CD4-positive, alpha-beta T cell treated with Interferon gamma for 1 hour (primary cell): ENCODE data around the gene RELN.
"Not testable (repeated sequence)": the region's sequence is repeated elsewhere in the genome, so short reads cannot be mapped to it uniquely, and the experiment has no call there.

Experiments
- DNase-seq: peaks from one replicate; pipeline ENCODE4 v3.0.0-alpha.2; 2020

RELN gene

DNA sequence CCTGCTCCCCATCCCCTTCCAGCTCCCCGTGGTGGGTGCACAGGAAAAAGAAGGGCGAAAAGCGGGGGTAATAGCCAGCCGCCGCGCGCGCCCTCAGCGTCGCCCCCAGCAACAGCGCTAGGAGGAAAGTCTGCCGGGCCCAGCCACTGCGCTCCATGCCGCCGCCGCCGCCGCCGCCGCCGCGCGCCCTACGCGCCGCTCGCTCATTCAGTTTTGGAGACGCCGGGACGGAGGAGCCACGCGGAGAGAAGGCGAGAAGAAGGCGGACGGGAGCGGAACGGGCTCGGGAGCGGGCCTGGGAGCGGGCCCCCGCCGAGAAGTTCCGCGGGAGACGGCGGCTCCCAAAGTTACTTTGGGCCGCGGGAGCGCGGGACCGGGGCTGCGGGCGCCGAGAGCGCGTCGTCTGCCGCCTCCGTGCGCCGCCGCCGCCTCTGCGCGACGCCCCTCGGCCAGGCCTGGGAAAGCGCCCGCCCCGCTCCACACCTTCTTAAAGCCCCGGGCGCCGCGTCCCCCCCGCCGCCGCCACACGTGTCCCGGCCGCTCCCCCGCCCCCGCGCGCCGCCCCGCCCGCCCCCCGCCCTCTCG is at the start of gene RELN:
RELN (minus strand) TSS at position 459 of the 585 bp plus-strand sequence; CDS start at position 157, 302 bp downstream.
- no peak for DNase-seq

DNA sequence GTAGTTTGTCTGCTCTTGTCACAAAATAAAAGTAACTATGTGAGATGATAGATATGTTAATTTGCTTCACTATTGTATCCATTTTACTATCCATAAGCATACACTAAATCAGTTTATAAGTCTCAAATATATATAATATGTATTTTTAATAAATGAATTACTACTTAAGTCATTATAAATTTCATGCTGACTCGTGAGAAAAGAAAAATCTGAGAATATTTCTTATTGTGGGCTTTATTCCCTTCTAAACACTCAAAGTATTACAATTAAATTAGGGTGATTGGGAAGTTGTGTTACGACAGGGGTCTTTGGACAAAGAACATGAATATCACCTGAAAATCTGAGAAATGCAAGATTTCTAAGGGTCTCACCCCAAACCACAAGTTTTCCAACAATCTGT is 48.7 kb upstream of the RELN start:
- no peak for DNase-seq

DNA sequence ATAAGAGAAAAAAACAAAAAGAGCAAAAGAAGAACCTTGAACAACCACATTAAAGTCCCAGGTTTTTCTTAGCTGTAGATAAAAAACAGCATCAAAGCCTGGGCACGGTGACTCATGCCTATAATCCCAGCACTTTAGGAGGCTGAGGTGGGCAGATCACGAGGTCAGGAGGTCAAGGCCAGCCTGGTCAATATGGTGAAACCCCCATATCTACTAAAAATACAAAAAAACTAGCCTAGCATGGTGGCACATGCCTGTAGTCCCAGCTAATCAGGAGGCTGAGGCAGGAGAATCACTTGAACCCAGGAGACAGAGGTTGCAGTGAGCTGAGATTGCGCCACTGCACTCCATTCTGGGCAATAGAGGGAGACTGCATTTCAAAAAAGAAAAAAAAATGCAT is 47.4 kb upstream of the RELN start:
- not testable (repeated sequence) for DNase-seq

DNA sequence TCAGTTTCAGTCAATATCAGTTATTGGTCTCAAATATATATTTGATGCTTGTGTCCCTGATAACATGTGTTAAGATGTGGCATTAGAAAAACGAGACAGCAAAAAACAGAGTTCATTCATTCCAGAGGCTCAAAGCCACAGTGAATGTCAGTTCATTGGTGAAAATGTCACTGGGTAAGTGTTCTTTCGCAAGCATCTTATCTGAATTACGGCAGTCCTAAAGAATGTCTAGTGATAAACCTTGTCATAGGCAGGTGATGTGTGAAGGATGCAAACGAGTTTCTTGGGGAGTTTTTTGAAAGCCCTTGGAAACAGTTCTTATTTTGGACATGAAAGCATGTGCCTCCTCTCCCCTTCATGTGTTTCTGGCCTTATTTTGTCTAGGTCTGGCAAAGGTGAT is 45.9 kb upstream of the RELN start:
- no peak for DNase-seq

DNA sequence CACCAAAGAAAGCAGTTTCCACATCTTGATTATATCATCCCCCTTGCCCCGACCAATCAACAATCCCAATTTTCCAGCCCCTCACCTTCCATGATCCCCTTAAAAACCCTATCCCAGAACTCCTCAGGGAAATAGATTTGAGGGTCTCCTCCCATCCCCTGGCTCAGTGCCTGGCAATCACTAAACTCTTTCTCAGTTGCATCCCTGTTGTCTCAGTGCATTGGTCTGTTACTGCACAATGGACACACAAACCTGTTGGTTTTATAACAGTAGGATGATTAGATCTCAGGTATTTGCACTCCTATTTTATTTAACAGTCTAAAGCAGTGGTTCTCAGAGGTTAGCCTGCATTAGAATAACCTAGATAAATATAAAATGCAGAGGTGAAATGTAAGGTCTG is 45.2 kb upstream of the RELN start:
- DNase-seq = no peak

DNA sequence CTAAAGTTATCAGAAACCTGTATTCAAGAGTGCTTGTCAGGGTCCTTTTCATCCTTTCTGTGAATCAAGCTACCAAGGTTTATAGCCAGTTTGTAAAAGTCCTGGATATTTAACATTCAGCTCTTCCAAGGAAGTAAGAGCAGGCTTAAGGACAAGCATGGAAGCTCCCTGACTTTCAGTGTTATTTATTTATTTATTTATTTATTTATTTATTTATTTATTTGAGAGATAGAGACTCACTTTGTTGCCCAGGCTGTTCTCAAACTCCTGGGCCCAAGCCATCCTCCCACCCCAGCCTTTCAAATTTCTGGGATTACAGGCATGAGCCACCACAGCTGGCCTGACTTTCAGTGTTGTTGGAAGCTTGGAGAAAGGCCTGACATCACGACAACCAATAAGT is 44.4 kb upstream of the RELN start:
- no peak for DNase-seq

DNA sequence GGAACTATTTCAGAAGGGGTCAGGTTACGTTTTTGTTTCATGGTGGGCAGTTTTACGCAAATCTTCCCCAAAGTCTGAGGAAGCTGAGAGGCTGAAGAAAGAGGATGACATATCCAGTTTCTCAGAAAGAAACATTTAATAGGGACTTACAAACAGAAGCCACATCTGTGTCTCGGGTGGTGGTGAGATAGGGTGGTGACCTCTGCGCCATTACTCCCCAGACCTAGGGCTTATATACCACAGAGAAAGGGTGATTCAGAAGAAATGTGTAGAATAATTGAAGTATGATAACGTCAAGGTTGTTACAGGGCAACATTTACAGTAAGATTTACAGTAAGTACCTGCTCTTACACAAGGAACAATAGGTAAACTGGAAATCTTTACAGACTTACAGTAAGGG is 43.0 kb upstream of the RELN start:
- DNase-seq = no peak

DNA sequence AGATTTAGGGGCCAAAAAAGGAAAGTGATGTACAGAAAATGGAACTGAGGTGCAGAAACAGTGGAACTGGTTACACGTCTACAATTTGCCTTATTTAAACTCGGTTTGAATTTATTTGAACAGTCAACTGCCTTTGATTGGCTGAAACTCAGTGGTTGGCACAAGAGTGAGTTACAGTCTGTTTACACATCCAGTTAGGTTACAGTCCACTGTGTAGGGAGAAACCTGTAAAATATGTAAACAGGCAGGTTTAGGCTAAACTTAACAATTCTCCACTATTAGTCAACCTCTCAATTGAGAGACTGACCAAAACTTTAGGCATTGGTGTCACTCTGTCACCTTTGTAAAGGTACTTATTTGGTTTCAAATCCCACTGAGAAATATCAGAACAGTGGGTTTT is 40.3 kb upstream of the RELN start:
- DNase-seq = no peak

DNA sequence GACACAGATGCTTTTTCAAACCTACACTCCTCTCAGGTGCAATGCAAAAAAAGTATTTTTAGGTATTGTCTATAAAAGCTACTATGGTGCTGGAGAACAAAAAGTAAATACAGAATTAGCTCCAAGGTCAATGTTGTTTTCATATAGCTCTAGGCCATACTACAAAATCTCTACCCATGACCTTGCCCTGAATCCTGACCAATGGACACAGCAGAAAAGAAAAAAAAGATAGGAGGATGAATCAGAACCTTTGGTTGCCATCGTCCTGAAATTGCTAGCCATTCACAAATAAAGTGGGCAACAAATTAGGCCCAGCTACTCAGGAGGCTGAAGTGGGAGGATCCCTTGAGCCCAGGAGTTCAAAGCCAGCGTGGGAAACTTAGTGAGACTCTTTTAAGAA is 35.2 kb upstream of the RELN start:
- DNase-seq = no peak

DNA sequence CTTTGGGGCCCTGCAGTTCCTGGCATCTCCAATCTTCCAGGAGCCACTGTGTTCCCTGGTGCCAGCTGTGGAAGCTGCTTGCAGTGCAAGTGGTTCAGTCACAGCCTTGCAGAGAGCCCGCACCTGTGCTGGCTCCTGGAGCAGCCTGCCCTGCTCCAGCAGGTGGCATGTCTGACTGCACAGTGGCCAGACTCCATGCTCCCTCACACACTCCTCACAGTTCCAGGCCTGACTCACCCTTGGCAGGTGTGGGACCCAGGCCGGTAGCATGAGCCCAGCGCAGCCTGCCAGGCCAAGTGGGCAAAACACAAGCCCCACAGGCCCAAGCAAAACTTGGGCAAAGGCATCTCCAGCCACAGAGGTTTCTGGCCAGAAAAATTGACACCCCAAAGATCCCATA is 33.6 kb upstream of the RELN start:
- no peak for DNase-seq

DNA sequence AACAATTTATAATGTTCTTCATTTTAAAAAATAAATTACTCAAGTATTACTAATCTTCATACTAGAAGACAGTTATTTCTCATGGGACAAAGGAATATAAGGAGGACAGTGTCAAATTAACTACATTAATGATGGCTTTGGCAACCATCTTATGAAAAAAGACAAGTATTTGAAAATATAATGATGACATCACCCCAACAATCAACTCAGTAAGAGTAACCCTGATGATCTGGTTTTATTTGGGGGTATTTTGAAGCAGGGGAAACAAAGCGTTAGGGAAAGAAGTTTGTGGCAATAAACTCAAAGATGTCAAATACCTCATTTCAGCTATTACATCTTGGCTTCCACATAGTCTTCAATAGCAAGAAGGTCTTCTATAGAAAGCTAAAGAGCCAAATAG is 29.0 kb upstream of the RELN start:
- DNase-seq = no peak

DNA sequence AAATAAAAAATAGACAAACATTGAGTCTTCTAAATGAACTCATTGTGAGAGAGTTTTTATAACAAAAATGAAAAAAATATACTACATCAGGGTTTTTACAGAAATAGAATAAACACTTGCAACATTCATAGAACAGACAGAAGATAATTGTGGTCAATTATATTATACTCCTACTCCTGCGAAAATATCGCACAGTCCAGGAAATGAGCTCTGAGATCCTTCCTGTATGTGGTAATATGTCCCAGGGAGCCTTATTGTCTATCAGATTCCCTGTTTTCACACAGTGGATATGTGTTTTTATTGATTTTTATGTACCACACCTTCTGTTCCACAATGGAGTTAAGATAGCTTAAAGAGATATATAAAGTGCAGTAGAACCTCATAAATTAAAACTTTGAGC is 27.5 kb upstream of the RELN start:
- DNase-seq = no peak

DNA sequence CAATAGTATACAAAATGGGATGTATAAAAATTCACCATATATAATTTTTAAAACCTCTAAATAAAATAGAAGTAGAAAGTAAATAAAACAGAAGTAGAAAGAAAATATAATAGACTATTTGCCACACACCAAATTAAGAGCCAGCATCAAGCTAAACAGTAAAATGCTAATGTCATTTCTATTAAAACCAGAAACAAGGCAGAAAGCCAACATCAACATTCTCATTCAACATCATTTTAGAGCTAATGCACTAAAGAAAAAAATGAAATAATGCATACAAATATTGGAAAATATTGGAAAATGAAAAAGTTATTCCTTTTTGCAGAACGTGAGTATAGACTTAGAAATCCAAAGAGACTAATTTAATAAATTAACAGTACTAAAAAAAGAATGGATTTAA is 23.4 kb upstream of the RELN start:
- no peak for DNase-seq

DNA sequence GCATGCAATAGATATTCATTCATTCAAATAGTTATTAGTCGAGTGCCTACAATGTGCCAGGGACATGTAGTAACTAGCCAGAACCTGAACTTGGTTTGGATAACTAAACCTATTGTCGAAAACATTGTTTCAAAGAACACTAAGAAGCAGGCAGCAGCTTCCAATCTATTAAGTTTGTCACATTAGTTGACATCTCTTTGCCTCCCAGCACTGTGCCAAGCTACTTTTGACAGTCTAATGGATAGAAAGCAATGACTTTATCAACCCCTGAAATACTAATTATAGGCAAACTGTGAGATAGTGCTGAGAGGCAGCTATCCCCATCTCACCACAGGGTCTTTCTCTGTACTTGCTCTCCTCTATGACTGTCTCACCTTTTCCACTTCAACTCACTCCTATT is 22.4 kb upstream of the RELN start:
- no peak for DNase-seq

DNA sequence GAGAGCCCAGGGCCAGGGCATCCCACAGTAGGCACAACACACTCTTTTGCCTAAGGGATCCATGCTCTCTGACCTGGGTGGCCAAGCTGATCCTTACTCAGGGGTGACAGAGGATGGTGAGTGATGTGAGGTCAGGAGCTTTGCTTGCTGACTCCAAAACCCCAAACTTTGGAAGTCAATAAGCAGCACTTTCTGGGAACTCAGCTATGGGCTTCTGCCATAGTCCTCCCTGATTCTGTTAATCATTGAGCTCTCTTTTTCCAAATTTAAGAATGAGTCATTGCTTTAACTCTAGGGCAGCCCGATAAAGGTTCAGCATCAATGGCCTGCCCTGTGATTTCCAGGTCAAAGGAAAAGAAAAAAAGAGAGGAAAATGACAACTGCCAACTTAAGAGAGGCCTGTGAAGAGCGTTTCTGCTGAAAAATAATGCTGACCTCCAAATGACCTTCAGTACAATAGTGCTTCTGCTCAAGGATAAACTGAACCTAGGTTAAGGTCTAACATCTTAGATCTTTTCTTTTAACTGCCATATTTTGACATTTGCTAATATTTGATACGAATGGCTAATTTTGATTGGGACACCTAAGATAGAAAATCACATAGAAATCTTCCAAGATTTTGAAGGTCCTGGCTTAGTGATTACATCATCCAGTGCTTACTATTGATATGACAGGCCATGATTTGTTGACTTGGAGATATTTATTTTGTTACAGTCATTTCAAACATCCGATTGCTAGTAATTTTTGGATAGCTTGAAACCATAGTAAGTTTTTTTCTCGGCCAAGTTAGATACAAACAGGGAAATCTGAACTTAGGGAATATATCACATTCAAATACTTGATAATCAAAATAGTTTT is 20.8 kb upstream of the RELN start:
- no peak for DNase-seq

DNA sequence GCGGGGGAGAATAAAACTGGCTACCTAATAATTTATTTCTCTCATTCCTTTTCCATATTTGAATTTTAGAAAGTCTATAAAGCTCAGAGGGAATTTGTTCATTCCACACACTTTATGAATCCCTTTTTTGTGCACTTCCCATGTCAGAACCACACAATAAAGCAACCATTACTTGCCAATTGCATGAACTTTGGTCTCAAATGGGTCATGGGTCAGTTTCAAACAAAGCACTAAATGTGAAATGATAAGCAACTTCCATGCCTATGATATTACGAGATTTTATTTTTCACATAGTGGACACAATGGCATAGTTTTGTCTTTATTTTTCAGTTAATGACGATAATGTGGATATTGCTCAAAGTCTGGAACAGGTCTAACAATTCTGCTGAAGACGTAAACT is 18.6 kb upstream of the RELN start:
- DNase-seq = no peak

DNA sequence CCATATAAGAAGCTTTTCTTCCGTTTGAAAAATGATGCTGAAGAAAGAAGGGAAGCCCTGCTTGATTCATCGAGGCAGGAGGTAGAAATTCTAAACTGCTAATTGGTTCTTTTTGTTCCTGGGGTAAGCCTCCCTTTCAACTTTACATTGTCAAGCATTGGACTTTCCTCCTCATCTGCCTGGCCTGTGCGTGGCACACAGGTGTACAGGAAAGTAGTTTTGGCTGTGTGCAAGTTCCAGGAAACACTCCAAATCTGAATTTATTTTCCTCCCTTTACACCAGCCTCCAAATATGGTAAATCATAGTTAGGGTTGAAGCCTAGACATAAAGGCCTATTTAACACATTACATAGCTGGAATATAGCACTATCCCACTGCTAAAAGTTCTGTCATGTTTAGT is 18.2 kb upstream of the RELN start:
- DNase-seq = no peak

DNA sequence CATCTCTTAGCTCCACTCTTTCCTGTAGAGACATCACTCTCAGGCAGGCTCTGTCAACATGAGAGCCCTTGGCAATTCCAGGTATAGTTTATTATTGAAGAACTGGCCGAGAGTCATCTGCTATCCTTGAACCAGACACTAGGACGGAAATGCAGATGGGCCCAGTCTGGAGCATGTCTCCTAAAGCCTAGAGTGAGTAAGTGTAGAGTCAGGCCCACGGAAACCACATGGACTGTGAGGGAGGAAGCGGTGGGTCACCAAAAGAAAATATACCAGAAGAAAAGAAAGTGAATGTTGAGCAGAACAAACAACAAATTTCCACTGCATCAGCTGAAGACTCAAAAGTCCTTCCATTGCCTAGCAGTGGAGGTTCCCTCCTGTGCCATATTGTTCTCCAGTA is 15.7 kb upstream of the RELN start:
- no peak for DNase-seq

DNA sequence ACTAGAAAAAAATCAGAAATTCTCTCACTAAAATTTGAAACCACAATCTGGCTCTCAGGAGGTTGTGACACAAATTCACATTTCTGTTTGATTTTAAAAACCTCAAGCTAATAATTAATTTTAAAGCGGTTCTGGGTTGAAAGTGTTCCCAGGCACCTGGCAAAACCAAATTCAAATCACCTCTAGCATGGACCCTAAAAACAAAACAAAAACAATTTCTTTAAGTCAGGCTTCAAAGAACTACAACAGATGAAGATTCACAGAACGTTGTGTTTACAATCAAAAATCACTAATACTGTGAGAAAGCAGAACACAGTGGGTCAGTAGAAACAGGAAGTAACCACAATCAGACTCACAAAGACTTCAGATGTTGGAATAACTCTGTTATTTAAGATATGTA is 7.2 kb upstream of the RELN start:
- no peak for DNase-seq

DNA sequence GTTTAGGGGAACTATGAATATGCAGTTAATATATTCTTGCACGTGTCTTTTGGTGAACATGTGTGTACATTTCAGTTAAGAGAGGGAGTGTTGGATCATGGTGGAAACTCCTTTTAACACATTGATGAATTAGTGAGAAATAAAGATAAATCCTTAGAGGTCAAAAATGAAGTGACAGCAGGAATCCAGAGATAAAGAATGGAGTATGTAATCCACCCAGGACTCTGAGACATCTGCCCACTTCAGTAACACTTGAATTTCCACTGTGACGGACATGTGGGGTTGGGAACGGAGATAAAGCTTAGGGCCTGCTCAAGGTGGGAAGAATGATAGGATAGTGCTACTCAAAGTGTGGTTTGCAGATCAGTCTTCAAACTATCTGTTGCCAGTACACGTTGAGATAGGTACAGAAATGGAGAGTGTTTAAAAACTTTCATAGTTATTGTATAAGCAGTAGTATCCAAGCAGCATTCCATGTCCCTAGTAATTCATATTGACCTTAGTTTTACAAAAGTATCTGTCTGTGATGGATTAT is 6.6 kb upstream of the RELN start:
- DNase-seq = no peak

DNA sequence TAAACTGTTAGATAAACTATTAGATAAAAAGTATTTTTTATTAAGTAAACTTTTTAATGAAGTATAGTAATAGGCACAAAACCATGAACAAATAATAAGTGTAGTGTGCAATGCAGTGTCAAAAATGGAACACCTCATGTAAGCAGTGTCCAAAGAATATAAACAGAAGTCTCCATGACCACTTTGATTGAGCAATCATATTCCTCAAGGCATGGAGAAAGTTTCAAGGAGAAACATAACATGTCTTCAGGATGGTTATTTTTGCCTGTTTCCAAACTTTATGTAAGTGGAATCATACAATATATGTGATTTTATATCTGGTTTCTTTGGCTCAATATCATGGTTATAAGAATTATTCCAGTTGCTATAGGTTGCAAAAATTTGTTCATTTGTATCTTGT is 6.1 kb upstream of the RELN start:
- DNase-seq = no peak

DNA sequence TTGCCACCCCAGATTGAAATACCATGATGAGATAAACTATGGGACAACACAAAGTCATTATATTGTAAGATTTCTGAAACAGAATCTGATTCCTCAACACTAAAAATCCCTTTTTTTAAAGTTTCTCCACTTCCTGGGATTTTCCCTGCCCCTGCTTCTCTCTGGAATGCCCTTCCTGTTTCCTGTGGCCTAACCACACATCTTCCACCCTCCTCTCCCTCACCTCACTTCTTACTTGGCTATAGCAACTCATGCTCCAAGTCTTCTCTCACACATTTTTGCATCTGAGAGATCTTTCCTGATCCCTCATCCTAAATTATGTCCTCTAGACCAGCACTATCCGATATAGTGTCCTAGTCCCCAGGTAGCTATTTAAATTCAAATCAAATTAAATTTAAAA is 4.1 kb upstream of the RELN start:
- DNase-seq = no peak

DNA sequence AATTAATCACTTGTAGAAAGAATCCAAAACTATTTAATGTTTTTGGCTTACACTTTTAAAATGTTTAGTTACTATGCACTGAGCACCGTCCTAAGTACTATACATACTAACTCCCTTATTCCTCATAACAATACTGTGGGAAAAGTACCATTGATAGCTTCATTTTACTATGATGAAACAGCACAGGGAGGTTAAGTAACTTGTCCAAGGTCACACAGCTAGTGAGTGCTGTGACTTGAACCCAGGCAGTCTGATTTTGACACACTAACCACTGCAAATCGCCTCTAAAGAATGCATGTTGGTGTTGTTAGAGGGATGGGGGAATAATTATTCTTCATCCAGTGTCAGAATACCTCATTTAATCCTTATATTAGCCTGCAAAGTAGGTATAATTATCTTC is 1.9 kb upstream of the RELN start:
- DNase-seq = no peak

DNA sequence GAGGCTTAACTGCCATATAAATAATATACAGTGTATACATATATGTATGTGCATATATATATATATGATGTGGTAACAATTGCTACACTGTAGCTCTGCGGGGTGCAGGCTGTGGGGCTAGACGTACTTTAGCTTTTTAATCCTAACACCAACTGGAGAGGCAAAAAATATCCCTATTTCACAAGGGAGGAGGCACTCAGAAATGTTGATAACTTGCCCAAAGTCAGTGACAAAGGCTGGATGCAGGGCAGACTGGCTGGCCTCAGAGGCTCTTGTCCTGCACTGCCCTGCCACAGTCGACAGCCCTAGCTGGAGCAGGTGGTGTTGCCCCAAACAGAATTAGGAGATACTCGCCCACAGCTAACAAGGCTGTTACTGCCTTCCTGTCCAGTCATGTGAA is 1.5 kb upstream of the RELN start:
- DNase-seq = no peak
